ENCODE results near the gene FBXO39.

DNA sequence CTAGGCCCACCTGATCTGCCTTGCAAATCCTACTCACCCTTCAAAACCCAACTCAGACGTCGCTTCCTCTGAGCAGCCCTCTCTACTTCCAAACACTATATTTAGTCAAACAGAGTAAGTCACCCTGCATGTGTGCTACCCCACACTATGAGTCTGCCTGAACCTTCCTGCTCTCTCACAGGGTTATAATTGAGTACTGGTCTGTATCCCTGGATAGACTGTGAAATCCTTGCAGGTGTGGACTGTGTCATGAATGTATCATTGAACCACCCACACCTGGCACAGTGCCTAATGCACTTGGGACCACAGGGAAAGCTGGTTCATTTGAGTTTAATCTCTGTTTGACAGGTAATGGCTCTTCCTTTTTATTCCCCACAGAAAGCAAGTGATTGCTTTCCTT, 3.4 kb downstream of the FBXO39 start:
- TF ChIP-seq, protein P1, sequence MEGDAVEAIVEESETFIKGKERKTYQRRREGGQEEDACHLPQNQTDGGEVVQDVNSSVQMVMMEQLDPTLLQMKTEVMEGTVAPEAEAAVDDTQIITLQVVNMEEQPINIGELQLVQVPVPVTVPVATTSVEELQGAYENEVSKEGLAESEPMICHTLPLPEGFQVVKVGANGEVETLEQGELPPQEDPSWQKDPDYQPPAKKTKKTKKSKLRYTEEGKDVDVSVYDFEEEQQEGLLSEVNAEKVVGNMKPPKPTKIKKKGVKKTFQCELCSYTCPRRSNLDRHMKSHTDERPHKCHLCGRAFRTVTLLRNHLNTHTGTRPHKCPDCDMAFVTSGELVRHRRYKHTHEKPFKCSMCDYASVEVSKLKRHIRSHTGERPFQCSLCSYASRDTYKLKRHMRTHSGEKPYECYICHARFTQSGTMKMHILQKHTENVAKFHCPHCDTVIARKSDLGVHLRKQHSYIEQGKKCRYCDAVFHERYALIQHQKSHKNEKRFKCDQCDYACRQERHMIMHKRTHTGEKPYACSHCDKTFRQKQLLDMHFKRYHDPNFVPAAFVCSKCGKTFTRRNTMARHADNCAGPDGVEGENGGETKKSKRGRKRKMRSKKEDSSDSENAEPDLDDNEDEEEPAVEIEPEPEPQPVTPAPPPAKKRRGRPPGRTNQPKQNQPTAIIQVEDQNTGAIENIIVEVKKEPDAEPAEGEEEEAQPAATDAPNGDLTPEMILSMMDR (conservative IDR thresholded peaks at IDR 0.05; ENCODE audit: low read depth, low read length), result no peak
- TF ChIP-seq EZH2phosphoT487 (IDR thresholded peaks at IDR 0.05; ENCODE audit: borderline replicate concordance, low read length) (no peak), EZH2 (IDR thresholded peaks at IDR 0.05; ENCODE audit: low read length, unreplicated experiment) (no peak)

Data from PC-3 (cell line).